ENCODE results near the gene TMEM208.

- TF ChIP-seq RELA (CRISPR knock-in tag; IDR thresholded peaks at IDR 0.05; ENCODE audit: borderline replicate concordance): no peak
- no peak for TF ChIP-seq CTCF (IDR thresholded peaks at IDR 0.05)
- no peak for TF ChIP-seq AFF4 (CRISPR knock-in tag; IDR thresholded peaks at IDR 0.05; ENCODE audit: borderline replicate concordance)
- no peak for TF ChIP-seq SMAD4 (CRISPR knock-in tag; IDR thresholded peaks at IDR 0.05)
- no peak for TF ChIP-seq SP1 (CRISPR knock-in tag; conservative IDR thresholded peaks at IDR 0.05)
- no peak for TF ChIP-seq ZNF281 (CRISPR knock-in tag; IDR thresholded peaks at IDR 0.05)
Measured at GRCh38 chr16:67235816-67236562, 9.1 kb downstream of the TMEM208 start.

Data from WTC11 (cell line).